HG02759 (cell line): ENCODE data around the gene CCDC157.

ENCODE experiments used
- ATAC-seq: cut with Tn5 transposase; IDR thresholded peaks from one replicate; pipeline ENCODE4 v1.9.1; 2021; ENCODE audit warnings: mild to moderate bottlenecking, moderate library complexity; ENCODE audit not compliant: unreplicated experiment

The CCDC157 gene

GRCh38 chr22:30351226-30351625, 5.6 kb upstream of the CCDC157 start:
- ATAC-seq: no peak

DNA sequence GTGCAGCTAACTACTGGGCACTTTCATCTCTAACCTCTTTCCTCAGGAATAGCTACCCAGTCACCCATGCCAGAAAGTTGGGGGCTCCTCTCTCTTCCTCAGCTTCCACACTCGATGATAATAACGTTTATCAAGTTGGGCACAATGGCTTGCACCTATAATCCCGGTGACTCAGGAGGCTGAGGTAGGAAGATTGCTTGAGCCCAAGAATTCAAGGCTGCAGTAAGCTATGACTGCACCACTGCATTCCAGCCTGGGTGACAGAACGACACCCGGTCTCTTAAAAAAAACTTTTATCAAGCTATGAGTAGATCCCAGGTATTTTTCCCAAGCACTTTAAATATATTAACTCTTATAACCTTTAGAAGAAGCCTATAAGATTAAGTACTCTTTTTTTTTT, 2.2 kb upstream of the CCDC157 start:
- ATAC-seq: no peak

- ATAC-seq: no peak
Observed at GRCh38 chr22:30357236-30357570, 396 bp downstream of the CCDC157 start.

DNA sequence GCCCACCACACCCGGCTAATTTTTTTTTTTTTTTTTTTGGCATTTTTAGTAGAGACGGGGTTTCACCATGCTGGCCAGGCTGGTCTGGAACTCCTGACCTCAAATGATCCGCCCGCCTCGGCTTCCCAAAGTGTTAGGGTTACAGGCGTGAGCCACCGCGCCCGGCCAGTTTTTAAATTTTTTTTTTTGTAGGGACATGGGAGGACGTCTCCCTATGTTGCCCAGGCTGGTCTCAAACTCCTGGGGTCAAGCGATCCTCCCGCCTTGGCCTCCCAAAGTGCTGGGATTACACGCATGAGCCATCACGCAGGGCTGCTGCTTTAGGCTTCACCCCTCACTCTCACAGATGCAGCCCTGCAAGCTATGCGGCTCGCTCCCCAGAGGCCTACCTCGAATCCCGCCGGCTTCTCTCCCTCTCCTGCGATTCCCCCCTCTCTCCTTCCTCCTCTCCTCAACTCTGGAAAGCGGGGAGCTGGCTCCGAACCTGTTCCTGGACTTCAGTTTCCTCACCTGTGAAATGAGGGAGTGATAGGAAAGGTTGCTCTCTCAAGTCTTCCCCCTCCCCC, 926 bp downstream of the CCDC157 start:
- ATAC-seq: no peak

DNA sequence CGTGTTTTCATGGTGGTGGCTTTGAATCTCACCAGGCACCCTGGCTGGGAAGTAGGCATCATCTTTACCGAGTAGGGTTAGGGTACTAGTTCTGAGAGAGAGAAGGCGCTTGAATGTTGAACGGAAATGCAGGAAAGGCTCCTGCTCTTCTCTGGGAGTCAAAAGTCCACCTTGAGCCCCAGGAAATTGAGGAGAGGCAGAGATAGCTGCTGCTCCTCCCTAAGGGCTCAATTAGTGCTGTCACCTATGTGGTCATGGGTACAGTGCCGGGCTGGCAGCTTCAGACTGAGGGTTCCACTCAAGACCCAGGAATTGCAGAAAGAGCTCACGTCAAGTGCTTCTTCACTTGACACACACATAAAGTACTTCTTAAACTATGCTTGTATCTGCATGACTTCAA, 1.7 kb downstream of the CCDC157 start:
- no peak for ATAC-seq

DNA sequence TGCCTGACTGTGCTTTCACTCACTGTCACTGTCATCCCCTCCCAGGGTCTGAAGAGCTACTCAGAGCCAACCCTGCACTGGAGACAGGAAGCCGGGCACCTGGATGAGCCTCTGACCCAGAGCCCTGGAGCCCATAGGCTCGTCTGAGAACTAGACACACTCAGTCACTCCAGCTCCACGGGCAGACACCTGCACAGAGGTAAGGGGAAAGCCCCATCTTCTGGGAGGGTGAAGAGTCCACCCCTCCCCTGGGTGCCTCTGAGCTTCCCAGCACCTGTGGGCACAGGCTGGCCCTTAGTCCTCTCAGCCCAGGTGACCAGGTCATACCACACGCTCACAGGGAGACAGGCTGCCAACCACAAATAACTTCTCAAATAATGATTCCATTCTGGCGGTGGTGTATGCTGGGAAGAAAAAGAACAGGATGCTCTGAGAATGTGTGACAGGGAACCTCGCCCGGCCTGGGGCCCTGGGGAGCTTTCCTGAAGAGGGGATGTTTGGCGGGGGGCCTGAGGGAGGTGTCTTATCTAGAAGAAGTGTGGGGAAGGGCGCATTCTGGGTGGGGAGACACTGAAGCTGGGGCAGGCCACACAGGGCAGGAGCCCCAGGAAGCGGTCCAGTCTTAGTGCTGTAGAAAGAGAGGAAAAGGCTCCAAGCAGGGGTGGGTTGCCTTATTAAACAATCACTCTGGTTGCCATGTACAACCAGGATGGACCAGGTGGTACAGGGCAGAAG, 5.3 kb downstream of the CCDC157 start:
- ATAC-seq: no peak

DNA sequence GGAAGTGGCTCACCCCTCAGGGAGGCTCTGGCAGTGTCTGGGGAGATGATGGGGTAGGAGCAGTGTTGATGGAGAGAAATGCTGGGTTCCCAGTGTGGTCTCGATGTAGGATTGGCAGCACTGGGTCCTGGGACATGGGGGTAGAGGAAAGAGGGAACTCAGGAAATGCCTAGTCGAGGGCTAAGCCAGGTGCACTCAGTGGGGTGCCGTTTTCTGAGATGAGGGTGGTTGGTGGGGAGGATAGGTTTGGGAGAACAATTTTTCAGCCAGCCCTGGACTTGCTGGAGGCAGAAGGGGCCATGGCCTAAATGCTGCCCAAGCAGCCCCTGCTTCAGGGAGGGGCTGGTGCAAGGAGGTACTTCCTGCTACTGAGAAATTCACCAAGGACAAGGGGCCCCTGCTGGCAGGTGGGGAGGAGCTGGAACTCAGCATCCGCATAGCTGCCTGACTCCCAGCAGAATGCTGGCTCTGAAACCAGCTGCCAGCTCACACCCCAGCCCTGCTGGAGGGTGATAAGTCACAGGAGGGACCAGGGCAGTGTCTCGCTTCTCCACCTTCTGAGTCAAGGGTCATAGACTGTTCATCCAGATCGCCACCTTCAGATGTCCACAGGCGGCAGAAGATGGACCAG, 6.0 kb downstream of the CCDC157 start:
- no peak for ATAC-seq

DNA sequence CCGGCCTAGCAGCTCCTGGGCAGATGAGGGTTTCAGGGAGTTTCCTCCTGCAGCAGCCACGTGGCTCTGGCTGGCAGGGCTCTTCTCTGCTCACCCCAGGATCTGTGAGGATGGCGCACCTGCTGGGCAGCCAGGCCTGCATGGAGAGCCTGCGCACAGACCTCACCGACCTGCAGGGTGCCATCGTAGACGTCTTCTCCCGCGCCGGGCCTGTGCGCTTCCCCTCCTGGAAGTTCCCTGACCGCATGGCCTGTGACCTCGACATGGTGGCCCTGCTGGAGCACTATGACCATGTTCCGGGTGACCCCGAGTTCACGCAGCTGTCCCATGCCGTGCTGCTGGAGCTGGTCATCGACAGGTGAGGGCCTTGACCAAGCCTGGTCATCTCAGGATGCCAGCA, 9.1 kb downstream of the CCDC157 start:
- ATAC-seq: no peak

DNA sequence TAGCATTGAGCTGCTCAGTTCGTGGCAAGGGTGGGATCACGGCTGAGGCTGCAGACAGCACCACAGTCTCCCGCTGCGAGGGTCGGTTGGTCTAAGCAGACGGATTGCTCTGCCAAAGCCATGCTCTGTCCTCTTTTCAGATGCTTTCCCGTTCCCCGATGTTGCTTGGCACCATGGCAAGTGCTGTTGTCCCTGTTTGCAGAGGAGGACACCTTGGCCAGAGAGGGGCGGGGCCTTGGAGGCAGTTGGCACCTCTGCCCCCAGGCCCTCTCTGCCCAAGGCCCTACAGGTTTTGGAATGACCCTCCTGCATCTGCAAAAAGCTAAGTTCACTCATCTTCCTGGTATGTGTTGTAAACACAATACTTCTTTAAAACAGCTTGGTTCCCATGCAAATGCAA, 11.6 kb downstream of the CCDC157 start:
- no peak for ATAC-seq

DNA sequence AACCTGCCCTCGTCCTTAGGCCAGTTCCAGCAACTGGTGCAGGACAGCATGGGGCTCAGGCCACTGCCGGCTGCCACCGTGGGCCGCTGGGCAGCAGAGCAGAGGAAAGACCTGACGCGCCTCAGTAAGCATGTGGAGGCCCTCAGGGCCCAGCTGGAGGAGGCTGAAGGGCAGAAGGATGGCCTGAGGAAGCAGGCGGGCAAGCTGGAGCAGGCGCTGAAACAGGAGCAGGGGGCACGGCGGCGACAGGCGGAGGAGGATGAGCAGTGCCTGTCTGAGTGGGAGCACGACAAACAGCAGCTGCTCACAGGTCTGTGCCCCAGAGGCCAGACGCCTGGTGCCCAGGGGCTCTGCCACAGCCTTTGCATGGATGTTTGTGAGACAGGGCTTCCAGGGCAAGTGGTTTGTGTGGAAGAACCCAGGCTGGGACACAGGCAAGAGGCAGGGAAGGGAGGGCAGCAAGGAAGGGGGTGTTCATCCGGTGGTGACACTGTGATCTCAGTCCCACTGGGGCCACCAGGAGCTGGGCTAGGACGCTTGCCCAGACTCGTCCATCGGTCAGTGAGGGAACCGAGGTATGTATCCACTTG, 13.9 kb downstream of the CCDC157 start:
- no peak for ATAC-seq

- no peak for ATAC-seq
Observed at GRCh38 chr22:30371321-30371720, 14.5 kb downstream of the CCDC157 start.

DNA sequence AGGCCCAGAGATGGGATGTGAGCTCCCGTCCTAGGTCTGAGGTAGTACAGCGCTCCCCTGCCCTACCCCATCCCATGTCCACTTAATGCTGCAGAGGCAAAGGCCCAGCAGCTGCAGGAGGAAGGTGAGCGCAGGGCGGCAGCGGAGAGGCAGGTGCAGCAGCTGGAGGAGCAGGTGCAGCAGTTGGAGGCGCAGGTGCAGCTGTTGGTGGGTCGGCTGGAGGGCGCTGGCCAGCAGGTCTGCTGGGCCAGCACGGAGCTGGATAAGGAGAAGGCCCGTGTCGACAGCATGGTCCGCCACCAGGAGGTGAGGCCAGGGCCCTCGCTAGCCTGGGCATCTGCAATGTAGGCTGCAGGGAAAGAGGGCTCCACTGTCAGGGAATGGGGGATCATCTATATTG, 15.2 kb downstream of the CCDC157 start:
- ATAC-seq: no peak

- ATAC-seq: no peak
Observed at GRCh38 chr22:30372915-30373314, 16.1 kb downstream of the CCDC157 start.

GRCh38 chr22:30373331-30374325, 16.8 kb downstream of the CCDC157 start:
- no peak for ATAC-seq

DNA sequence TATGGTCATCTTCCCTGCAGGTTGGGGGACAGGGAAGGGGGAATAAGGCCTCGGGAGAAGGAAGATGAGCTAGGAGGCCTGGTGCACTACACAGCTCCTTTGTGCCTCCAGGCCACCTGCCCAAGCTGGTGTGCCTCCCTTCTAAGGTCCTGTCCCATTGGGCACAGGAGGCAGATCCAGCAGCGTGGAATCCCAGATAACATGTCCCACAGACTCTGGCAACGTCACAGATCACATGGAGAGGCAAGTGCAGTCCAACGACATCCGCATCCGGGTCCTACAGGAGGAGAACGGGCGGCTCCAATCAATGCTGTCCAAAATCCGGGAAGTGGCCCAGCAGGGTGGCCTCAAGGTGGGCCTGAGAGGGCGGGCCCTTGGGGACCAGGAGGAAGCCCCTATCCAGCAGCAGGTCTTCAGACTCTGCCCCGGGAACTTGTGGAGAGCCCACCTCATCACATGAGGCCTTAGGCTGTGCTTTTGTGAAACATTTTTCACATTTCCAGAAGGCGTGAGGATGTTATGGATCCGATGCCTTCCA, 18.6 kb downstream of the CCDC157 start:
- no peak for ATAC-seq

DNA sequence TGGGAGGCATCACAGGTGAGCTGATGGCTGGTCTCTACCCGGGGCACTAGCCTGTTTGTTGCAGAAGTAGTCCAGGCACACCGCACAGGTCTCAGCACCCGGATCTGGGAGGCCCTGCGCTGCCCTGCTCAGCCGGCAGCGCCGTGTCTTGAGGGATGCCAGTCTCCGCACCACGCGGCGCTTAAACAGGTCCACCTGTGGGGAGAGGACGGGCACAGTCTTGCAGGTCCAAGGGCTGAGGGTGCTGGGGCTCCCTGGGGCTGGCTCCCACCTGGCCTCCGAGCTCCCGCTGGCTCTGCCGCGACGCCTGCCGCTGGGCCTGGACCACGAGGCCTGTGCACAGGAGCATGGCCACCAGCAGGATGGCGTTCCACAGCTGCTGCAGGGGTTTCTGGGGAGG, 23.2 kb downstream of the CCDC157 start:
- ATAC-seq: no peak

DNA sequence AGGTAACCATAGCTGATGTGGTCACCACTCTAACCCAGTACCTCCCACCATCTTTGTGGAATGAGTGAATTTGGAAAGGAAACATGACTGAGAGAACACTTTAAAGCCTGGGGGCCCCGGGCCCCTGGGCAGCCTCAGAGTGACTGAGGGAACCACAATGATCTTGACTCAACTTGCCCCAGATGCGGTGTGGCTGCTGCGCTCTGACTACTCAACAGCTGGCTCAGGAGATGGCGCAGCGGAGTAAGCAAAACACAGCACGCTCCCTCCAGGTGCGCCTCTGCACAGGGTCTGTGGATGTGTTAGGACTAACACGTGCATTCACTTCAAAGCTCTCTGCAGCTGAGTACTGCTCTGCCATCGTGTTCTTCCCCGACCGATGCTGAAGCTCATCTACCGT, 24.5 kb downstream of the CCDC157 start:
- ATAC-seq: no peak

- no peak for ATAC-seq
Observed at GRCh38 chr22:30382340-30382739, 25.5 kb downstream of the CCDC157 start.

DNA sequence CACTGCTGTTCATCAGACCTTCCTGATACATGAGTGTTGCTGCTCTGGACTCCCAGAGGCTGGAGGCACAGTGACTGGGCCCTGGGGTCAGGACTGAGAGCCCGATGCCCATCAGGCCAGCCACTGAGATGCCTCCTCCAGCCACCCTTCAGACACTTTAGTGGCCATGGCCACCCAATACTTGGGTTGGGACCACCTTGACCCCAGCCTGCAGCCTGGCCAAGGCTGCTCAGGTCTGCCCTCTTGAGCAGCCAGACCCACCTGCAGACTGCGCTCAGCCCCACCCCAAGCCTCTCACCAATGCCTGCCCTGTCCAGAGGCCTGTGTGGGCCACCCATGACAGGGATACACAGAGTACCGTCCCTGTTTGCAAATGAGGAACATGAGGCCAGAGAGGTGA, 26.3 kb downstream of the CCDC157 start:
- ATAC-seq: no peak

- ATAC-seq: no peak
Observed at GRCh38 chr22:30385942-30386341, 29.1 kb downstream of the CCDC157 start.

- ATAC-seq: no peak
Observed at GRCh38 chr22:30386608-30386959, 29.8 kb downstream of the CCDC157 start.
